ENCODE data around the gene SYPL2.

The SYPL2 gene

DNA sequence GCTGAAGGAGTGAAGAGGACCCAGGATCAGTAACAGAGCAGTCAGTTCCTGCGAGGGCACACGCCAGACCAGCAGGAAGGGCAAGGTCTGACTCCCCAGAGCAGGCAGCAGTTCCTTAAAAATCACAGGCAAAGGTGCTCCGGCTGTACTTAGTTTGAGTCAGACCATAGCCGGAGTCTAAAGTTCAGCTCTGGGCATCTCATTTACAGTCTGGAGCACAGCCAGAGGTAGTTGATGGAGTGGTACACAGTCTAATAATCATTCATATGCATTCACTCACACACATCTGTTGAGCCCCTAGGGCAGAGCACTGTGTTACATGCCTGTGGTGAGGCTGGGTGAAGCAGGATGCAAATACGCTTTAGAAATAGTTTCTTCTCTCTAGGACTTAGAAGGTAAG is 50.5 kb downstream of the SYPL2 start:
- DNase-seq (ENCODE audit: low spot score): no peak

DNA sequence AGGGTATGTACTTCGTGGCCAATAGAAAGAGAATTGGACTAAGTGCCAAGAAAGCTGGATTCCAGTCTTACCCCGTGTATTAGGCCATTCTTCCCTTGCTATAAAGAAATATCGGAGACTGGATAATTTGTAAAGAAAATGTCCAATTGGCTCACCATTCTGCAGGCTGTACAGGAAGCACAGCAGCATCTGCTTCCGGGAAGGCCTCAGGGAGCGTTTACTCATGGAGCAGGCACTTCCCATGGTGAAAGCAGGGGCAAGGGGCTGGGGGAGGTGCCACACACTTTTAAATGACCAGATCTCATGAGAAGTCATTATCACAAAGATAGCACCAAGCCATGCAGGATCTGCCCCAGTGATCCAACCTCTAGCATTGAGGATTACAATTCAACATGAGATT is 51.0 kb downstream of the SYPL2 start:
- no peak for DNase-seq (ENCODE audit: low spot score)

DNA sequence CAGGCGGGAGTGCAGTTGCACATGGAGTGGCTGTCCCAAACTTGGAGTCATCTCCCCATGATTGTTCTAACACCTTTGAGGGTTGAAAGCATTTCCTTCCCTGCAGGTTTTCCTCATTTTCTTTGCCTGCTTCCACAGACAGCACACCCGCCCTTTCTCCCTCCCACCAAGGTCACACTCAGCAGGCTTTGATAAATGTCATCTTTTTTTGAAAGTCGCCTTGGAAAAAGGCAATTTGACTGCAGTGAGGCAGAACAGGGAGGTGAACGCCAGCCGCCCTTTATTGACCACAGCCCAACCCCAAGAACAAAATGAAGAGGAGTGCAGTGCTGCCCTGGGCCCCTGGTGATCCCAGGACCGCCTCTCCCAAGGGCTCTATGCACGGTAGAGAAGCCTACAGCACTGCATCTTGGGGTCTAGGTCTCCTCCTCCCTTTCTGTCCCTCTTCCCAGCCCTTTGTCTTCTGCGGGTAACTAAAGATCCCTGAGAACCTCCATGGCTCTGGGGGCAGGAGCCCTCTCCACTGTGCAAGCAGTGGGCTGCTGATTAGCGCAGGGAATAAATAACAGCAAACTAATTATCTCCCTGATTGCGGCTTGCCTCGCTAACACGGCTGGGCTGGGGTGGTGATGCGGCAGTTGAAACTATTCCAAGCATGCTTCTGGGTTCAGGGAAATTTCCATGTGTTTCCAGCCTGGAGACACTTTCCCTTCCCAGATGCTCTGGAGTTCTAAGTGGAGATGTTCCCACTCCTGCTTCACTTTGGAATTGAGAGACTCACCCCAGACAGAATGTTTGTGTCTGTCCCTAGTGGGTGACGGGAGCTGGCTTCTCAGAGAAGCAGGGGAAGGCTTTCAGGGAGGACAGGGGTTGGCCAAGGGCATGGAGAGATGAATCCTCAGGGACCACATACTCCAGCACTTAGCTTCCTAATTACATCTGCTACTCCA is 54.9 kb downstream of the SYPL2 start:
- DNase-seq (ENCODE audit: low spot score): no peak

DNA sequence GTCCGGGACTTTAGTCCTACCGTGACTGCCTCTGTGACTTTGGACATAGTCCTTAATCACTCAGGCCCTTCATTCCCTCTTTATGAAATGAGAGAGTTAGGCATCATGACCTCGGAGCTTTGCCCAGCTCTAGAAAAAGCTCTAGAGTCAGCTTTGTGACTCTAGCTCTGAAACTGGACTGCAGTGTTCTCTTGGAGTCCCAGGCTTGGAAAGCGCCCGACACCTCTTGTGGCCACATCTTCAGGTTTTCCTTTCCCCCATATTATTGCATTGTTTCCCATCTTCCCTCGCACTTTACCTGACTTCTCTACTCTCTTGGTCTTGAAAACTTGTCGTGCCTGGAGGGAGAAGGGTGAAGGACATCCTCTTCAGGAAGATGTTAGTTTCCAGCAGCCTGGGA is 55.7 kb downstream of the SYPL2 start:
- no peak for DNase-seq (ENCODE audit: low spot score)

DNA sequence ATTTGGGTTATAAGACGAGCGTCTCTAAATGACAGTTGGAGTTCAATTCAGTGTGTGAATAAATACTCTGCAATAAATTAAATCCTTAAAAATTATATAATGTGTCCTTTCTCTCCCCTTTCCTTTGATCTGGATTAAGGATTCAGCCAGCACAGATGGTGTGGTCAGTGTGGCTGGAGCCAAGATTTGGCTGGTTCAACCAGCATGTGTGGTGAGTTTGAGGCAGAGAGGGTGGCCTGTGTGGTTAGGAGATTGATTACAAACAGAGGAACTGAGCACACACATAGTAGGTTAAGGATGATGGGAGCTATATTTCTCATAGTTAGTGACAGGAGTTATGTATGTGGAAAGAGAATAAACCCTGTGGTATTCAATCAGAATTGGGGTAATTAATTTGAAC is 57.4 kb downstream of the SYPL2 start:
- no peak for DNase-seq (ENCODE audit: low spot score)

DNA sequence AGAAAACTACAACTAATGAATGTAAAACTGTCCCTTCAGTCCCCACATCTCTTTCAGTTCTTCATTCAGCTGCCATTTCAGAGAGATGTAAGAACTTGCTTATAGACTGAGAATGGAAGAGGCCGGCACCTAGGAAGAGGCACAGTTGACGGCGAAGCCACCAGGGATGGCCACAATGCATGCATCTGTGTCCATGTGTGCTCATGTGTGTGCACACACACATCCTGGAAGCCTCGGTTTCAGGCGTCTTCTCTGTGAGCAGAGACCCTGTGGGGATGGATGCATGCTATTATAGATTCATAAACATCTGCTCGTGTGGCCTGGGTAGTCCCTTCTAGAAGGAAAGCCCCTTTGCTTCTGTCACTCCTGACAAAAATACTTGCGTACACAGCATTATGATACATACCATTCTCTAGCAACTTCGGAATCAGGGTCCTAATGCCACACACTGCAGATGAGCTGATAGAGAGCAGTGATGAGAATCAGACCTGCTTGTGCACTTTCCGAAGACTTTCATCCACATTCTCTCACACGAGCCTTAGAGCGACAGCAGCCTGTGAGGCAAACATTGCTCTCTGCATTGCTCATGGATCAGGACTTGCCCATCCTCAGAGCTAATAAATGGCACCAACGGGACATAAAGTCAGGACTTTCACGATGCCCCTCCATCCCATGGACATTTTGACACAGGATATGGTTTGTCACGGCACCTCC is 60.9 kb downstream of the SYPL2 start:
- no peak for DNase-seq (ENCODE audit: low spot score)

DNA sequence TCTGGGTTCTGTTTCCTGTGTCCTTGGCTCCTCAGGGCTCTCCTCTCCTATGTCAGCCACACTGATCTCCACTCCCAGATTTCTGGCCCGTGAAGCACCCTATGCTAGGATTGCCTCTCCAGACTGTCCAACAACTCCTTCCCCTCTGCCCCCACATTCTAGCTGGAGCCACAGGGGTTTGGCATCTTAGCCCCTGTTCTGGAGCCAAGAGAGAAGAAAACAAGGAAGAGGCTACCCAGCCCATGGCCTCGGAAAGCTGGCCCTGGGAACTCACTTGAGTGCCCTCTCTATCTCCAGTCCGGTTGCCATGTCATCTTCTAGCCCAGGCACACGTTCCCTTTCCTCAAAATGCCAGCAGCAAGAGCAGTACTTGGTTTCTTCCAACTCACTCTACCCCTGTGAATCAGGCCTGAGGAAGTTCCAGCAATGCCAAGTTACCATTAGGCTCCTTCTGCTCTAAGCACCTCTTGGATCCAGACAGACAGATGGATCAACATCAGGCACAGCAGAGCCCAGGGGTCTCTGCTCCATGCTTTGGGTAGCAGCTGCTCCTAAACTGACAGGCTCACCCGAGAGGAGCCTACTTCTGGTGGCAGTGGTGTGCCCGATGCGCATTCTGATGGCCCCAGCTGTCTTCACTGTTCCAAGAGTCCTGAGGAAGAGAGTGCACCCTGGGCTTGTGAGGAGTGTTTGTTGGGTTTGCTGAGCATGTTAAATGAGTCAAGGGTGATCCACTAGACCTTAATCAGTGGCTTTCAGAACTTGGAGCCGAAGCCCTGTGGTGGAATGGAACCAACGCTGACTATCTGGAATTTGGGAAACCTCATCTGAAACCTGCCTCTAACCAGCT is 61.7 kb downstream of the SYPL2 start:
- no peak for DNase-seq (ENCODE audit: low spot score)

DNA sequence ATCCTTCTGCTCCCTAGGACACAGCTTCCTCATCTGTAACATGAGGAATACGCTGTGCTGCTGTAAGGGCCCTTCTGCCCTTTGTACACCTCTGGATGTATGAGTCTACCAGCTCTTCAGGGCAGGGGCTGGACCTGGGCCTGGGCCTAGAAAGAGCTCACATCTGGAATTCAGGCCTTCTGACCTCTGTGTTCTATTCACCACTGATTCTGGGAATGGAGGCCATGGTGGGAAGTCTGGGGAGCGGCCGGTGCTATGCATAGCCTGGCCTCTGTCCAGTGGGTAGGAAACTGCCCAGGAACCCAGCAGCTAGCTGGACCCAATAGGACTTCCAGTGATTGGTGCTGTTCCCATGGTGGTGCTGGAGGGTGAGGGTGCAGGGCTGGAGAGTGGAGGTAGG is 62.4 kb downstream of the SYPL2 start:
- DNase-seq (ENCODE audit: low spot score): no peak

DNA sequence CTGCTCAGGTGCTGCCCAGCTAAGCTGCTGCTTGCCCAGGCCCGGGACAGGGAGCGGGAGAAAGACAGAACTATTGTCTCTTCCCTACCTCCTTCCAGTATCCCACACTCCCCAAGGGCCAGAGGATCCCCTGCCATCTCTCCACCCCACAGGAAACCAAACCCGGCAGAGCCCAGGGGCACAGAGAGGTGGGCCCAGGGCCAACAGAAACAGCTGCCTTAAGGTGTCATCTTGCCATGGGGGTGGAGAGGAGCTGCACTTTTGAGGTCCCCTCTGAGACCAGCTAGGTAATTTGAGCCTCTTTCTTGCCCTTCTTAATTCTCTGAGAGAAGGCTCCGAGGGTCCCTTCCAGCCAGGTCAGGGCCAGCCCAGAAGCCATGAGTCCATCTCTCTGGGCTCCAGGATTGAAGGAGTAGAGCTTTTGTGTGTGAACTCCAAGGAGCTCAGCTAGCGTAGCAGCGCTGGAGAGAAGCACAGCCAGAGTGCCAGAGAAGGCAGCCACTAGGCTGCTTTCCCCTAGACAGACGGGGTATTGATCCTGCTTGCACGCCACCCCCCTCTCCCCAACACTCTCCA is 63.6 kb downstream of the SYPL2 start:
- DNase-seq (ENCODE audit: low spot score): no peak

DNA sequence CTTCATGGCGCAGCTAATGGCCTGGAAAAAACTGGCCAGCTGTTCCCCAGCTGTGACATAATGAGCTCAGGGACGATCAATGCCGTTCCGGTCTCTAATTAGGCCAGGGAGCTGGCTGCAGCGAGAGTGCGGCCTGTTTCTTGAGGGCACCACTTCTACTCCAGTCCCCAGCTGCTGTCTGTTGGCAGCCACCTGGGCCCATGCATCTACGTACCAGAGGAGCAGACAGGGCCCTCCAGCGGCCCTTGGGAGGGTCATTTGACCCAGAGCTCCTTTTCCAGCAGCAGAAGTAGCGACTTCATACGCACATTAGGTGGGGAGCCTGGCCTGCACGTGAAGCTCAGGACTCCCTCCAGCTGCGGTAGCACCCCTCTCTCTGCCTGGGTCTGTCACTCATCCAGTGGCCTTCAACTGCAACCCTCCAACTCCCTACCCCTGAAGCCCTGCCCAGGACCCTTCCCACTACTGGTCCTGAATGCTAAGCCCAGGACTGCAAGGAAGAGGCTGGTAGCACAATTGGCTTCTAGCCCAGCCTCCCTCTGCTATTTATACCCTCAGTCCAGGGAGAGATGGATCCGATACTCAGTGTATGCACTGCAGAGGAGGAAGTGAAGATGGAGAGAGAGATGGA is 64.2 kb downstream of the SYPL2 start:
- DNase-seq (ENCODE audit: low spot score): no peak

DNA sequence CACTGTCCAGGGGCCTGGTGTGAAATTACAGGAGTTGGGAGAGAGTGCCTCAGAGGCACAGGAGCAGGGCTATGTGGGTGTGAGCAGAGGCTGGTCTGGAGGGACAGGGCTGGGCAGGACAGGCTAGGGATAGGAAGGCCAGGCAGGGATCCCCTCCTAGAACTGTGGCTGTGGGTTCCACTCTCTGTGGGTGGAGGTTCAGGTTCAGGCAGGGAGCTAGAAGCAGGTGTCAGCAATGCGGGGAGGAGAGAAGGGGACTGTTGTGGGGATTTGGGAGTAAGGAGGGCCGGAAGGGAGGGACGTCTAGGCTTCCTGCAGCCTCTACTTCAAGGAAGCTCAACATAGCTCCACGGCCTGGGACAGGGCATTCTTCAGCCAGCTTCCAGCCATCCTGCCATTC is 65.0 kb downstream of the SYPL2 start:
- DNase-seq (ENCODE audit: low spot score): no peak
